H9 (cell line): Measurements from ENCODE around the gene OXCT1. TPM values are rescaled to one million over a fixed set of nuclear protein-coding genes. Genes with fewer than 3 reads are reported as not detected.

Experiments used
- DNase-seq: peaks from one replicate; pipeline ENCODE4 v3.0.0-alpha.2; 2017
- H2AFZ ChIP-seq: one replicate; pipeline ENCODE4 v1.6.1; 2013; ENCODE audit warnings: mild to moderate bottlenecking, low read length, control low read depth, moderate library complexity
- H2AK5ac ChIP-seq: 2 replicates; pipeline ENCODE4 v1.6.1; 2013; ENCODE audit warnings: low read length, control low read depth, mixed read lengths; ENCODE audit not compliant: insufficient read length
- H2BK120ac ChIP-seq: one replicate; pipeline ENCODE4 v1.6.1; 2013; ENCODE audit warnings: low read depth, mild to moderate bottlenecking, low read length, control low read depth, inconsistent platforms; ENCODE audit not compliant: poor library complexity, severe bottlenecking
- H2BK12ac ChIP-seq: 2 replicates; pipeline ENCODE4 v1.6.1; 2013; ENCODE audit warnings: low read length, control low read depth, mixed read lengths, low read depth; ENCODE audit not compliant: insufficient read length
- H2BK15ac ChIP-seq: 2 replicates; pipeline ENCODE4 v1.6.1; 2013; ENCODE audit warnings: low read depth, low read length, control low read depth
- H2BK20ac ChIP-seq: one replicate; pipeline ENCODE4 v1.6.1; 2013; ENCODE audit warnings: low read depth, mild to moderate bottlenecking, low read length, control low read depth, inconsistent platforms; ENCODE audit not compliant: poor library complexity, severe bottlenecking
- H2BK5ac ChIP-seq: 2 replicates; pipeline ENCODE4 v1.6.1; 2013; ENCODE audit warnings: low read length, control low read depth, mixed read lengths; ENCODE audit not compliant: insufficient read length
- H3K14ac ChIP-seq: 2 replicates; pipeline ENCODE4 v1.6.1; 2013; ENCODE audit warnings: low read length, control low read depth; ENCODE audit not compliant: insufficient read depth
- H3K18ac ChIP-seq: 2 replicates; pipeline ENCODE4 v1.6.1; 2013; ENCODE audit warnings: low read depth, mild to moderate bottlenecking, mixed read lengths, low read length, control low read depth; ENCODE audit not compliant: insufficient read length
- H3K23ac ChIP-seq: 2 replicates; pipeline ENCODE4 v1.6.1; 2013; ENCODE audit warnings: low read length, control low read depth, mixed read lengths, low read depth; ENCODE audit not compliant: insufficient read length
- H3K23me2 ChIP-seq: 2 replicates; pipeline ENCODE4 v1.6.1; 2013; ENCODE audit warnings: low read depth, mild to moderate bottlenecking, mixed read lengths, low read length, control low read depth; ENCODE audit not compliant: insufficient read length, poor library complexity, severe bottlenecking
- H3K27ac ChIP-seq: 2 replicates; pipeline ENCODE4 v1.5.1; 2013; ENCODE audit warnings: low read length, control low read depth, mixed read lengths, low read depth; ENCODE audit not compliant: insufficient read length
- H3K27me3 ChIP-seq: 2 replicates; pipeline ENCODE4 v1.6.1; 2013; ENCODE audit warnings: low read length, control low read depth, inconsistent platforms; ENCODE audit not compliant: insufficient read depth
- H3K4ac ChIP-seq: 2 replicates; pipeline ENCODE4 v1.6.1; 2013; ENCODE audit warnings: low read depth, mild to moderate bottlenecking, control low read depth, inconsistent platforms, low read length, moderate library complexity
- H3K4me1 ChIP-seq: 2 replicates; pipeline ENCODE4 v1.6.1; 2013; ENCODE audit warnings: low read length, control low read depth, inconsistent platforms; ENCODE audit not compliant: insufficient read depth
- H3K4me2 ChIP-seq: 2 replicates; pipeline ENCODE4 v1.6.1; 2013; ENCODE audit warnings: low read length, control low read depth, mixed read lengths; ENCODE audit not compliant: insufficient read length, insufficient read depth
- H3K56ac ChIP-seq: 2 replicates; pipeline ENCODE4 v1.6.1; 2013; ENCODE audit warnings: low read depth, mild to moderate bottlenecking, mixed read lengths, low read length, control low read depth; ENCODE audit not compliant: insufficient read length
- H3K79me1 ChIP-seq: 2 replicates; pipeline ENCODE4 v1.6.1; 2013; ENCODE audit warnings: low read depth, mild to moderate bottlenecking, moderate library complexity, low read length, control low read depth, inconsistent platforms; ENCODE audit not compliant: insufficient read depth, poor library complexity, severe bottlenecking
- H3K79me2 ChIP-seq: 2 replicates; pipeline ENCODE4 v1.6.1; 2013; ENCODE audit warnings: low read length, control low read depth, inconsistent platforms; ENCODE audit not compliant: insufficient read depth
- H3K9ac ChIP-seq: 2 replicates; pipeline ENCODE4 v1.6.1; 2013; ENCODE audit warnings: low read length, control low read depth, mixed read lengths; ENCODE audit not compliant: insufficient read length; ENCODE audit errors: extremely low read depth
- H3K9me3 ChIP-seq: one replicate; pipeline ENCODE4 v1.6.1; 2013; ENCODE audit warnings: low read depth, low read length, inconsistent platforms; ENCODE audit not compliant: control insufficient read depth
- H3T11ph ChIP-seq: one replicate; pipeline ENCODE4 v1.6.1; 2013; ENCODE audit warnings: mild to moderate bottlenecking, low read length, control low read depth, inconsistent platforms
- H4K20me1 ChIP-seq: one replicate; pipeline ENCODE4 v1.6.1; 2013; ENCODE audit not compliant: control insufficient read depth, insufficient read length, insufficient read depth
- H4K5ac ChIP-seq: 2 replicates; pipeline ENCODE4 v1.6.1; 2013; ENCODE audit warnings: low read depth, mild to moderate bottlenecking, mixed read lengths, low read length, control low read depth; ENCODE audit not compliant: insufficient read length
- H4K8ac ChIP-seq: replicated peaks from 2 replicates; pipeline ENCODE4 v1.6.1; 2013; ENCODE audit warnings: low read length, control low read depth, mixed read lengths, low read depth; ENCODE audit not compliant: insufficient read length
- H4K91ac ChIP-seq: 2 replicates; pipeline ENCODE4 v1.6.1; 2013; ENCODE audit warnings: low read depth, mild to moderate bottlenecking, moderate library complexity, mixed read lengths, low read length, control low read depth; ENCODE audit not compliant: insufficient read length
- H3K27ac Mint-ChIP-seq, 3 experiments: 2 replicates in 2 of 3; 3 replicates in 1 of 3; pipeline ENCODE4 v1.8.0; 2020 to 2021; ENCODE audit warnings: mixed read lengths in 3 of 3, mild to moderate bottlenecking in 1 of 3, moderate library complexity in 1 of 3
- H3K27me3 Mint-ChIP-seq: 2 replicates; pipeline ENCODE4 v1.8.0; 2021; ENCODE audit warnings: low read depth, mild to moderate bottlenecking, moderate library complexity, mixed read lengths
- H3K36me3 Mint-ChIP-seq, 3 experiments: 2 replicates in 2 of 3; 3 replicates in 1 of 3; pipeline ENCODE4 v1.8.0; 2020 to 2021; ENCODE audit warnings: low read depth in 3 of 3, mixed read lengths in 3 of 3; ENCODE audit not compliant: insufficient read depth in 1 of 3
- H3K4me1 Mint-ChIP-seq, 2 experiments: 2 replicates each; pipeline ENCODE4 v1.8.0; 2020; ENCODE audit warnings: mixed read lengths in 2 of 2
- H3K4me3 Mint-ChIP-seq, 2 experiments: 2 replicates in 1 of 2; 3 replicates in 1 of 2; pipeline ENCODE4 v1.8.0; 2020 to 2021; ENCODE audit warnings: mild to moderate bottlenecking in 2 of 2, mixed read lengths in 2 of 2, moderate library complexity in 1 of 2
- H3K9me3 Mint-ChIP-seq, 2 experiments: 2 replicates in 1 of 2; 3 replicates in 1 of 2; pipeline ENCODE4 v1.8.0; 2020; ENCODE audit warnings: mild to moderate bottlenecking in 2 of 2, mixed read lengths in 2 of 2, moderate library complexity in 1 of 2
- CTCF ChIP-seq: fragments of 200-600 bp; sonication (generic); conservative IDR thresholded peaks from 3 replicates; pipeline ENCODE4 v1.8.0; 2021; ENCODE audit warnings: antibody characterized with exemption, mild to moderate bottlenecking
- WGBS: extraction: QIAGEN DNeasy Blood & Tissue Kit; methylation state at CpG from one replicate; pipeline ENCODE4 v1.1.7; 2013; ENCODE audit warnings: missing lambda C conversion rate, low lambda C conversion rate, mixed read lengths; ENCODE audit not compliant: insufficient read length; ENCODE audit errors: extremely low coverage; 5-methylcytosine and 5-hydroxymethylcytosine counted together
- total RNA-seq: library from RNA; stranded (reverse); gene quantifications from 2 replicates; pipeline ENCODE4 v1.2.1, GENCODE V29; 2021

Gene OXCT1
- total RNA-seq, 1 experiment from 2014 or later, result 25.6 TPM

- H3K9ac ChIP-seq, result no peak overlapping the region
- H2BK20ac ChIP-seq, result no peak overlapping the region
- H3K4me1 ChIP-seq, result no peaks in the 10 kb centered on the region
- H2BK15ac ChIP-seq, result no peak overlapping the region
- no peak overlapping the region for H2AFZ ChIP-seq
- no peak overlapping the region for H3K27ac Mint-ChIP-seq
- H3K9me3 ChIP-seq, result no peaks in the 10 kb centered on the region
- H3K79me1 ChIP-seq, result no peaks in the 10 kb centered on the region
- H3T11ph ChIP-seq, result no peak overlapping the region
- no peaks in the 10 kb centered on the region for H4K20me1 ChIP-seq
- H4K91ac ChIP-seq, result no peak overlapping the region
- H2BK12ac ChIP-seq, result no peak overlapping the region
- H3K18ac ChIP-seq, result no peak overlapping the region
- no CpG with 5 or more reads among the region's 2 CpGs for WGBS
- TF ChIP-seq CTCF, result no peak
- H3K14ac ChIP-seq, result no peak overlapping the region
- H3K9me3 Mint-ChIP-seq, result peaks cover 10 to 24% of the 10 kb centered on the region in 2 experiments
- H3K23me2 ChIP-seq, result no peaks in the 10 kb centered on the region
- H3K4me1 Mint-ChIP-seq, result peaks cover 8 to 10% of the 10 kb centered on the region in 2 experiments
- H3K4me2 ChIP-seq, result no peak overlapping the region
- no peak overlapping the region for H3K27ac ChIP-seq
- H3K27me3 ChIP-seq, result no peaks in the 10 kb centered on the region
- no peak overlapping the region for H2BK120ac ChIP-seq
- peaks cover 4 to 7% (median 5%) of the 10 kb centered on the region in 3 experiments; a peak in 2 of 7 replicates for H3K36me3 Mint-ChIP-seq
- no peak overlapping the region for H4K5ac ChIP-seq
- no peak overlapping the region for H3K4me3 Mint-ChIP-seq
- no peak overlapping the region for H2AK5ac ChIP-seq
- peaks cover 12% of the 10 kb centered on the region for H3K27me3 Mint-ChIP-seq
- DNase-seq, result no peak
- H2BK5ac ChIP-seq, result no peak overlapping the region
- H3K79me2 ChIP-seq, result no peaks in the 10 kb centered on the region
- H3K4ac ChIP-seq, result no peak overlapping the region
- H3K23ac ChIP-seq, result no peak overlapping the region
- no peak overlapping the region for H3K56ac ChIP-seq
- H4K8ac ChIP-seq, result no peak overlapping the region
Observed at GRCh38 chr5:41891066-41891707, 21.0 kb upstream of the OXCT1 start.
